Panc1 (cell line): ENCODE data around the gene AP5S1. TPM values are rescaled to one million over a fixed set of nuclear protein-coding genes. Genes with fewer than 3 reads are reported as not detected.

Experiments
- ATAC-seq: fragments of 200-7000 bp; cut with Tn5 transposase; 2 replicates; pipeline ENCODE4 v1.9.1; 2020; ENCODE audit warnings: mild to moderate bottlenecking, moderate library complexity
- BruUV-seq: library from RNA; stranded (reverse); fragments of 400-500 nt; replicated peaks from 2 replicates; lab custom pipeline; 2021; lab: Mats Ljungman, UMichigan
- CTCF ChIA-PET: fragments of 300-600 bp; sonication (Branson Sonifier 250); formaldehyde crosslinking; loops from one replicate; lab custom pipeline; 2022; ENCODE audit warnings: antibody characterized with exemption; lab: Charles Lee
- POLR2A ChIA-PET: fragments of 300-600 bp; sonication (Branson Sonifier 250); formaldehyde crosslinking; loops from one replicate; lab custom pipeline; 2022; ENCODE audit warnings: antibody characterized with exemption; lab: Charles Lee
- DNase-seq: peaks from one replicate; pipeline ENCODE4 v3.0.0-alpha.2; 2010; ENCODE audit warnings: low read depth, low spot score
- H3K27ac ChIP-seq: 2 replicates; pipeline ENCODE4 v1.5.1; 2011; ENCODE audit warnings: mild to moderate bottlenecking, low read length, inconsistent platforms
- H3K27me3 ChIP-seq: fragments of 200-500 bp; sonication (Bioruptor generic); 2 replicates; pipeline ENCODE4 v1.6.0; 2014; ENCODE audit warnings: low read length, inconsistent platforms; ENCODE audit not compliant: control insufficient read depth, insufficient read depth
- H3K36me3 ChIP-seq: fragments of 200-500 bp; sonication (Bioruptor generic); 2 replicates; pipeline ENCODE4 v1.5.1; 2014; ENCODE audit warnings: inconsistent platforms, mild to moderate bottlenecking, low read length, moderate library complexity; ENCODE audit not compliant: control insufficient read depth, insufficient read depth
- H3K4me1 ChIP-seq: 2 replicates; pipeline ENCODE4 v1.5.1; 2011; ENCODE audit warnings: inconsistent platforms, mild to moderate bottlenecking, low read length, moderate library complexity; ENCODE audit not compliant: control insufficient read depth, insufficient read depth
- H3K4me3 ChIP-seq, 2 experiments: 2 replicates each; pipeline ENCODE4 v1.5.1; 2011 to 2012; ENCODE audit warnings: low read depth in 2 of 2, low read length in 2 of 2, mild to moderate bottlenecking in 2 of 2, inconsistent platforms in 1 of 2, moderate library complexity in 1 of 2
- H3K9me3 ChIP-seq: fragments of 200-500 bp; sonication (Bioruptor generic); 2 replicates; pipeline ENCODE4 v1.5.1; 2014; ENCODE audit warnings: low read depth, mild to moderate bottlenecking, inconsistent platforms, low read length, moderate library complexity; ENCODE audit not compliant: control insufficient read depth, insufficient read depth
- POLR2AphosphoS5 ChIP-seq: IDR thresholded peaks from 2 replicates; pipeline ENCODE4 v1.6.1; 2012; ENCODE audit warnings: mild to moderate bottlenecking, low read depth, low read length, moderate library complexity
- SIN3A ChIP-seq: IDR thresholded peaks from 2 replicates; pipeline ENCODE4 v1.6.1; 2012; ENCODE audit warnings: low read depth, mild to moderate bottlenecking, low read length, moderate library complexity, borderline replicate concordance; ENCODE audit not compliant: insufficient read depth
- TCF7L2 ChIP-seq: IDR thresholded peaks from 2 replicates; pipeline ENCODE4 v1.6.1; 2011; ENCODE audit warnings: mild to moderate bottlenecking, low read depth, low read length, inconsistent platforms
- in situ Hi-C: cut with HindIII; loops from 2 replicates; pipeline ENCODE4 v1.10.0; 2016; ENCODE audit warnings: low sequenced_read_pairs, low pct_unique_long_range_greater_than_20kb
- intact Hi-C: fragments of 100-400 bp; cut with micrococcal nuclease; formaldehyde crosslinking; loops from one replicate; pipeline ENCODE4 v1.10.0; 2022; ENCODE audit not compliant: unreplicated experiment
- total RNA-seq: library from RNA; stranded (reverse); gene quantifications from one replicate; pipeline ENCODE4 v1.2.1, GENCODE V29; 2021; ENCODE audit not compliant: unreplicated experiment
- TF ChIP-seq, protein P1 (sequence below): fragments of 450-650 bp; IDR thresholded peaks from 2 replicates; pipeline ENCODE4 v1.5.1; 2017; ENCODE audit warnings: mild to moderate bottlenecking
- TF ChIP-seq, protein P2 (sequence below), 2 experiments: IDR thresholded peaks; 2 replicates each; pipeline ENCODE4 v1.6.1; 2011 to 2012; ENCODE audit warnings: low read depth in 2 of 2, control low read depth in 1 of 2, low read length in 1 of 2, mild to moderate bottlenecking in 1 of 2, moderate library complexity in 1 of 2; ENCODE audit not compliant: insufficient read depth in 1 of 2

The AP5S1 gene
- total RNA-seq, 1 experiment from 2014 or later: 23.1 TPM

DNA sequence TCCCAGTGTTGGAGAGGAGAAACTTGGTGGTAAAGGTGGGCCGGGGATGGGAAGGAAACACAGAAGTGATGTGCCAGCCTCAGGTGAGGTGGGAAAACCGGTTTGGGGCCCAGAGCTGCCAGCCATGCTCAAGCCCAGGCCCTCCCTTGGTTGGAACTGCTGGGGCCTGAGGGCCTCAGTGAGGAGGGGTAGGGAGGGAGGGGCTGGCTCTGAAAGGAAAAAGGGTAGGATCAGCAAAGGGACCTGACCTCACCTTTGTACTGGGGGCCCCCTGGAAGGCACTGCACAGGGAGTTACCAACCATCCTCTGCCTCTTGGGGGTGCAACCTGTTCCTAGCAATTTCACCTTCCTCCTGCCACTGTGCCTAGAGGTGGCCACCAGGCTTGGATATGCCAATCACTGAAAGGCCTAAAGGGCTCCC lies 37.3 kb upstream of the AP5S1 start:
- ATAC-seq (no peak), DNase-seq (no peak)
- BruUV-seq: no TSS peak
- Histone ChIP-seq H3K36me3 (no peaks in the 10 kb centered on the region), H3K9me3 (no peaks in the 10 kb centered on the region), H3K27me3 (no peaks in the 10 kb centered on the region), H3K4me3 (no peak overlapping the region), H3K4me1 (peaks cover 24% of the 10 kb centered on the region), H3K27ac (no peak overlapping the region)
- CTCF ChIA-PET: no interaction called here
- intact Hi-C loops (no loop called here), in situ Hi-C loops (no loop called here)
- TF ChIP-seq POLR2AphosphoS5 (no peak), SIN3A (no peak), TCF7L2 (no peak)
- TF ChIP-seq, protein P1, sequence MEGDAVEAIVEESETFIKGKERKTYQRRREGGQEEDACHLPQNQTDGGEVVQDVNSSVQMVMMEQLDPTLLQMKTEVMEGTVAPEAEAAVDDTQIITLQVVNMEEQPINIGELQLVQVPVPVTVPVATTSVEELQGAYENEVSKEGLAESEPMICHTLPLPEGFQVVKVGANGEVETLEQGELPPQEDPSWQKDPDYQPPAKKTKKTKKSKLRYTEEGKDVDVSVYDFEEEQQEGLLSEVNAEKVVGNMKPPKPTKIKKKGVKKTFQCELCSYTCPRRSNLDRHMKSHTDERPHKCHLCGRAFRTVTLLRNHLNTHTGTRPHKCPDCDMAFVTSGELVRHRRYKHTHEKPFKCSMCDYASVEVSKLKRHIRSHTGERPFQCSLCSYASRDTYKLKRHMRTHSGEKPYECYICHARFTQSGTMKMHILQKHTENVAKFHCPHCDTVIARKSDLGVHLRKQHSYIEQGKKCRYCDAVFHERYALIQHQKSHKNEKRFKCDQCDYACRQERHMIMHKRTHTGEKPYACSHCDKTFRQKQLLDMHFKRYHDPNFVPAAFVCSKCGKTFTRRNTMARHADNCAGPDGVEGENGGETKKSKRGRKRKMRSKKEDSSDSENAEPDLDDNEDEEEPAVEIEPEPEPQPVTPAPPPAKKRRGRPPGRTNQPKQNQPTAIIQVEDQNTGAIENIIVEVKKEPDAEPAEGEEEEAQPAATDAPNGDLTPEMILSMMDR: no peak; the same call in 1 of the 2 replicates
- TF ChIP-seq, protein P2, sequence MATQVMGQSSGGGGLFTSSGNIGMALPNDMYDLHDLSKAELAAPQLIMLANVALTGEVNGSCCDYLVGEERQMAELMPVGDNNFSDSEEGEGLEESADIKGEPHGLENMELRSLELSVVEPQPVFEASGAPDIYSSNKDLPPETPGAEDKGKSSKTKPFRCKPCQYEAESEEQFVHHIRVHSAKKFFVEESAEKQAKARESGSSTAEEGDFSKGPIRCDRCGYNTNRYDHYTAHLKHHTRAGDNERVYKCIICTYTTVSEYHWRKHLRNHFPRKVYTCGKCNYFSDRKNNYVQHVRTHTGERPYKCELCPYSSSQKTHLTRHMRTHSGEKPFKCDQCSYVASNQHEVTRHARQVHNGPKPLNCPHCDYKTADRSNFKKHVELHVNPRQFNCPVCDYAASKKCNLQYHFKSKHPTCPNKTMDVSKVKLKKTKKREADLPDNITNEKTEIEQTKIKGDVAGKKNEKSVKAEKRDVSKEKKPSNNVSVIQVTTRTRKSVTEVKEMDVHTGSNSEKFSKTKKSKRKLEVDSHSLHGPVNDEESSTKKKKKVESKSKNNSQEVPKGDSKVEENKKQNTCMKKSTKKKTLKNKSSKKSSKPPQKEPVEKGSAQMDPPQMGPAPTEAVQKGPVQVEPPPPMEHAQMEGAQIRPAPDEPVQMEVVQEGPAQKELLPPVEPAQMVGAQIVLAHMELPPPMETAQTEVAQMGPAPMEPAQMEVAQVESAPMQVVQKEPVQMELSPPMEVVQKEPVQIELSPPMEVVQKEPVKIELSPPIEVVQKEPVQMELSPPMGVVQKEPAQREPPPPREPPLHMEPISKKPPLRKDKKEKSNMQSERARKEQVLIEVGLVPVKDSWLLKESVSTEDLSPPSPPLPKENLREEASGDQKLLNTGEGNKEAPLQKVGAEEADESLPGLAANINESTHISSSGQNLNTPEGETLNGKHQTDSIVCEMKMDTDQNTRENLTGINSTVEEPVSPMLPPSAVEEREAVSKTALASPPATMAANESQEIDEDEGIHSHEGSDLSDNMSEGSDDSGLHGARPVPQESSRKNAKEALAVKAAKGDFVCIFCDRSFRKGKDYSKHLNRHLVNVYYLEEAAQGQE (IDR thresholded peaks at IDR 0.05; ENCODE audit: insufficient read depth in 1 of 2, low read depth in 2 of 2, low read length in 1 of 2): no peak
- POLR2A ChIA-PET: interaction anchor here (0.5 kb wide), 1 partner anchor 101 kb away, joined by 4 read pairs; no protein-coding TSS in a partner anchor

DNA sequence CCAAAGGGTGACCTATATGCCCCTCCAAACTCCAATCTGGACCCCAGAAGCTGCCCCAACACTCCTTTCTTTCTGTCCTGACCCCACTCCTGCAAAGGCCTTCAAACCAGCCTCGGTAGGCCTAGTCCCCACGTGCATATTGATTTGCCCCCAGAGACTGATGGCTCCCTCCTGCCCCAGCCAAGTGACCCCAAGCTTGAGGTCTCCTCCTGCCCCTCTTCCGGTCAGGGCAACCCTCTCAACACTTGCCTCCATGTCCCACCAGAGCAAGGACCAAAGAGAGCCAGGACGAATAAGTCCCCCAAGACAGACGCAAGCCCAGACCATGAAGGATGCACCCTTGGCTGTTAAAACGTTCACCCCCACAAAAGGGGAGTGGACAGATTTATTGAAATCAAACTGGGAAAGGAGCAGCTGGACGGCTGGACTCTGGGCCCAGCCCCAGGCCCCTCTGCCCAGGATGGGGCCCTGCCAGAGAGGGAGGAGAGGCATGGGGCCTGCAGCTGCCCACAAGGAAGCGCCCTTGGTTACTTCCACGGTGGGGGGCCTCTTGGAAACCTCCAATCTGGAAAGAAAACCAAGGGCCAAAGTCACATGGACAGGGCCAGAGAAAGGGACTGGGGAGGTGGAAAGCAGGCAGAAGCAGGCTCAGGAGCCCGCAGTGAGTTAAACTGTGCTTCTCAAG lies 36.7 kb upstream of the AP5S1 start:
- ChIA-PET CTCF (interaction anchor here (1.0 kb wide), 1 partner anchor 72 kb away, joined by 3 read pairs; no protein-coding TSS in a partner anchor), POLR2A (interaction anchor here (0.5 kb wide), 1 partner anchor 102 kb away, joined by 4 read pairs; no protein-coding TSS in a partner anchor)
- Histone ChIP-seq H3K9me3 (no peaks in the 10 kb centered on the region), H3K4me3 (no peak overlapping the region), H3K27ac (no peak overlapping the region), H3K36me3 (no peaks in the 10 kb centered on the region), H3K27me3 (no peaks in the 10 kb centered on the region), H3K4me1 (peaks cover 21% of the 10 kb centered on the region)
- BruUV-seq: no TSS peak
- TF ChIP-seq TCF7L2: no peak
- TF ChIP-seq, protein P1: no peak
- no peak for TF ChIP-seq POLR2AphosphoS5
- TF ChIP-seq, protein P2 (IDR thresholded peaks at IDR 0.05; ENCODE audit: insufficient read depth in 1 of 2, low read depth in 2 of 2, low read length in 1 of 2): no peak
- TF ChIP-seq SIN3A: no peak
- no peak for ATAC-seq
- intact Hi-C loops: no loop called here
- in situ Hi-C loops: no loop called here
- DNase-seq: no peak
